KMS-11 (cell line): Measurements from ENCODE around the gene CD2.

Experiments
- H2AFZ ChIP-seq: fragments of 200-600 bp; sonication (generic); 2 replicates; pipeline ENCODE4 v1.6.1; 2016; ENCODE audit warnings: antibody characterized with exemption, mixed run types, low read depth
- H3K27ac ChIP-seq: fragments of 200-600 bp; sonication (generic); 2 replicates; pipeline ENCODE4 v1.6.1; 2016; ENCODE audit warnings: mild to moderate bottlenecking, mixed run types
- H3K27me3 ChIP-seq: fragments of 200-600 bp; sonication (generic); 2 replicates; pipeline ENCODE4 v1.6.1; 2017; ENCODE audit warnings: mild to moderate bottlenecking, low read depth, mixed run types, moderate library complexity; ENCODE audit not compliant: insufficient read depth
- H3K36me3 ChIP-seq: fragments of 200-600 bp; sonication (generic); 2 replicates; pipeline ENCODE4 v1.6.1; 2017; ENCODE audit warnings: mild to moderate bottlenecking, mixed run types; ENCODE audit not compliant: insufficient read depth
- H3K4me1 ChIP-seq: fragments of 200-600 bp; sonication (generic); 2 replicates; pipeline ENCODE4 v1.6.1; 2016; ENCODE audit warnings: mild to moderate bottlenecking, low read depth, mixed run types; ENCODE audit not compliant: poor library complexity, severe bottlenecking
- H3K4me2 ChIP-seq: fragments of 200-600 bp; sonication (generic); 2 replicates; pipeline ENCODE4 v1.7.0; 2016; ENCODE audit warnings: mild to moderate bottlenecking, mixed run types
- H3K4me3 ChIP-seq: fragments of 200-600 bp; sonication (generic); IDR thresholded peaks from 2 replicates; pipeline ENCODE4 v1.6.1; 2017; ENCODE audit warnings: low read depth, low read length, mixed read lengths; ENCODE audit not compliant: insufficient read depth
- H3K79me2 ChIP-seq: fragments of 200-600 bp; sonication (generic); 2 replicates; pipeline ENCODE4 v1.6.1; 2016; ENCODE audit warnings: low read depth, mixed run types; ENCODE audit not compliant: insufficient read depth
- H3K9ac ChIP-seq: fragments of 200-600 bp; sonication (generic); 2 replicates; pipeline ENCODE4 v1.6.1; 2016; ENCODE audit warnings: mild to moderate bottlenecking, mixed run types
- H4K20me1 ChIP-seq: fragments of 200-600 bp; sonication (generic); 2 replicates; pipeline ENCODE4 v1.6.1; 2016; ENCODE audit warnings: mild to moderate bottlenecking, mixed run types; ENCODE audit not compliant: insufficient read depth
- CTCF ChIP-seq: fragments of 200-600 bp; sonication (generic); conservative IDR thresholded peaks from 2 replicates; pipeline ENCODE4 v1.6.1; 2017; ENCODE audit warnings: low read depth, mild to moderate bottlenecking, antibody characterized with exemption, low read length, moderate library complexity, mixed read lengths

CD2 gene

GRCh38 chr1:116764906-116765862 is 11.0 kb downstream of the CD2 start:
- Histone ChIP-seq H3K4me1 (peaks cover 82% of the 10 kb centered on the region), H3K36me3 (no peaks in the 10 kb centered on the region), H3K27me3 (no peaks in the 10 kb centered on the region), H3K27ac (peak overlapping the region; percentile 96), H4K20me1 (no peaks in the 10 kb centered on the region), H3K79me2 (no peaks in the 10 kb centered on the region), H3K4me3 (no peak overlapping the region), H2AFZ (peak overlapping the region; percentile 32; the same call in 1 of the 2 replicates), H3K9ac (peak overlapping the region; percentile 61; the same call in 1 of the 2 replicates), H3K4me2 (peak overlapping the region; percentile 69)
- no peak for TF ChIP-seq CTCF

GRCh38 chr1:116765962-116766361 is 11.7 kb downstream of the CD2 start:
- H2AFZ ChIP-seq, result no peak overlapping the region

GRCh38 chr1:116766616-116767469 is 12.6 kb downstream of the CD2 start:
- no peak overlapping the region for H3K9ac ChIP-seq
- H2AFZ ChIP-seq, result no peak overlapping the region
- H3K27me3 ChIP-seq, result no peaks in the 10 kb centered on the region
- peaks cover 99% of the 10 kb centered on the region for H3K4me1 ChIP-seq
- 0 out of 2 replicates have a peak overlapping the region, but pooled peaks have one; percentile 69 for H3K4me2 ChIP-seq
- H3K27ac ChIP-seq, result peak overlapping the region; percentile 96; the same call in 1 of the 2 replicates
- H3K36me3 ChIP-seq, result no peaks in the 10 kb centered on the region
- H3K4me3 ChIP-seq, result no peak overlapping the region
- no peaks in the 10 kb centered on the region for H3K79me2 ChIP-seq
- H4K20me1 ChIP-seq, result no peaks in the 10 kb centered on the region
- TF ChIP-seq CTCF, result no peak

More at GRCh38 chr1:116765962-116766361, 11.7 kb downstream of the CD2 start:
- H3K27me3 ChIP-seq, result no peaks in the 10 kb centered on the region
- peak overlapping the region; percentile 96 for H3K27ac ChIP-seq
- peaks cover 90% of the 10 kb centered on the region for H3K4me1 ChIP-seq
- peak overlapping the region; percentile 61; the same call in 1 of the 2 replicates for H3K9ac ChIP-seq
- H3K4me2 ChIP-seq, result peak overlapping the region; percentile 69; the same call in 1 of the 2 replicates
- H4K20me1 ChIP-seq, result no peaks in the 10 kb centered on the region
- no peak overlapping the region for H3K4me3 ChIP-seq
- no peaks in the 10 kb centered on the region for H3K36me3 ChIP-seq
- TF ChIP-seq CTCF, result no peak
- no peaks in the 10 kb centered on the region for H3K79me2 ChIP-seq

GRCh38 chr1:116767782-116768382 is 13.7 kb downstream of the CD2 start:
- peaks cover 99% of the 10 kb centered on the region for H3K4me1 ChIP-seq
- no peak overlapping the region for H3K9ac ChIP-seq
- no peaks in the 10 kb centered on the region for H4K20me1 ChIP-seq
- peak overlapping the region; percentile 26; the same call in 1 of the 2 replicates for H2AFZ ChIP-seq
- no peaks in the 10 kb centered on the region for H3K79me2 ChIP-seq
- no peak for TF ChIP-seq CTCF
- H3K27ac ChIP-seq, result peak overlapping the region; percentile 91
- H3K4me2 ChIP-seq, result 0 out of 2 replicates have a peak overlapping the region, but pooled peaks have one; percentile 91
- H3K27me3 ChIP-seq, result no peaks in the 10 kb centered on the region
- no peaks in the 10 kb centered on the region for H3K36me3 ChIP-seq
- no peak overlapping the region for H3K4me3 ChIP-seq
